NT2/D1 (cell line): ENCODE results near the gene PPFIA1.
"Not testable (repeated sequence)": the region's sequence is repeated elsewhere in the genome, so short reads cannot be mapped to it uniquely, and the experiment has no call there.

Source experiments
- DNase-seq: peaks from one replicate; pipeline ENCODE4 v3.0.0-alpha.2; 2011; ENCODE audit warnings: low read depth, low spot score
- H3K27me3 ChIP-seq: 2 replicates; pipeline ENCODE4 v1.6.0; 2011; ENCODE audit warnings: mild to moderate bottlenecking; ENCODE audit not compliant: insufficient read length, insufficient read depth
- H3K36me3 ChIP-seq: 2 replicates; pipeline ENCODE4 v1.6.1; 2011; ENCODE audit warnings: mild to moderate bottlenecking, low read length, mixed read lengths; ENCODE audit not compliant: insufficient read depth, insufficient read length
- H3K4me1 ChIP-seq: 2 replicates; pipeline ENCODE4 v1.5.1; 2011; ENCODE audit not compliant: insufficient read depth, insufficient read length
- H3K4me3 ChIP-seq: 2 replicates; pipeline ENCODE4 v1.5.1; 2011; ENCODE audit warnings: low read depth; ENCODE audit not compliant: insufficient read length
- H3K9ac ChIP-seq: 2 replicates; pipeline ENCODE4 v1.6.0; 2011; ENCODE audit warnings: low read depth; ENCODE audit not compliant: insufficient read length
- H3K9me3 ChIP-seq: 2 replicates; pipeline ENCODE4 v1.5.1; 2011; ENCODE audit warnings: mild to moderate bottlenecking, low read length; ENCODE audit not compliant: insufficient read depth
- SUZ12 ChIP-seq: IDR thresholded peaks from 2 replicates; pipeline ENCODE4 v1.6.1; 2011; ENCODE audit not compliant: insufficient read length, insufficient read depth; ENCODE audit errors: extremely low read depth
- YY1 ChIP-seq: IDR thresholded peaks from 2 replicates; pipeline ENCODE4 v1.6.1; 2011; ENCODE audit not compliant: insufficient read length, insufficient read depth
- ZNF274 ChIP-seq: IDR thresholded peaks from 2 replicates; pipeline ENCODE4 v1.6.1; 2011; ENCODE audit warnings: mild to moderate bottlenecking, low read depth, low read length

Gene PPFIA1

DNA sequence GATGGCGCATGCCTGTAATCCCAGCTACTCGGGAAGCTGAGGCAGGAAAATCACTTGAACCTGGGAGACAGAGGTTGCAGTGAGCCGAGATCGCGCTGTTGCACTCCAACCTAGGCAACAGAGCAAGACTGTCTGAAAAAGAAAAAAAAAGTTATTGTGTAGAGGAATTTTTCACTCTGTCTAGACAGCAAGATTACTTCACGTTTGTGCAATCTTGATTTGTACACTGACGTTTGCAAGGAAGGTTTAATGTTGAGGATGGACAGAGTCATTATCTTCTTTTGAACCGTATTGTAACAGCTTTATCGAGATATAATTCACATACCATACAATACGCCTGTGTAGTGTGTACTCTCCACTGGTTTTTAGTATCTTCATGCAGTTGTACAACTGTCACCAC is 131.5 kb downstream of the PPFIA1 start:
- no peak for DNase-seq
- H3K27me3 ChIP-seq = no peaks in the 10 kb centered on the region
- peaks cover 43% of the 10 kb centered on the region for H3K36me3 ChIP-seq
- H3K9me3 ChIP-seq = no peaks in the 10 kb centered on the region
- no peak overlapping the region for H3K9ac ChIP-seq
- TF ChIP-seq YY1 (no peak), ZNF274 (no peak), SUZ12 (no peak)
- no peak overlapping the region for H3K4me3 ChIP-seq
- H3K4me1 ChIP-seq = peaks cover 8% of the 10 kb centered on the region

GRCh38 chr11:70402685-70403084 is 132.2 kb downstream of the PPFIA1 start:
- Histone ChIP-seq H3K36me3 (peaks cover 50% of the 10 kb centered on the region), H3K27me3 (no peaks in the 10 kb centered on the region), H3K4me3 (no peak overlapping the region), H3K9ac (no peak overlapping the region), H3K4me1 (peaks cover 8% of the 10 kb centered on the region), H3K9me3 (no peaks in the 10 kb centered on the region)
- TF ChIP-seq SUZ12 = no peak
- no peak for TF ChIP-seq YY1
- no peak for TF ChIP-seq ZNF274
- no peak for DNase-seq

DNA sequence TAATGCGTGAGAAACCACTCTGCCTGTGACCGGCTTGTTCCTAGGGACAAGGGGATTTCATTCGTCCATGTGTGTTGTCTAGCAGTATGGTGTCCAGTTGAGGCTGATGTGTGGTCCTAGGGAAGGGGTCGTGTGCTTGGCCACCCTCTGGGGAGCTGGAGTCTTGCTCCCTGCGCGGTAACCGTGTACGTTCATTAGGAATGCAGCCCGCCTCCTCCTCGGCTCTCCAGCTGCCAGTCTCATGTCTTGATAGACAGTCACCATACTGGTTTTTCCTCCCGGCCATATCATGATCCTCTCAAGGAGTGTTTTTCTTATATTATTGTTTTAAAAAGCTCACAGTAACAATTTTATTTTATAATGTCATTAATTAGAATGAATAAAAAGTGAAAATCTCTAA is 133.8 kb downstream of the PPFIA1 start:
- Histone ChIP-seq H3K36me3 (peaks cover 64% of the 10 kb centered on the region), H3K9me3 (no peaks in the 10 kb centered on the region), H3K9ac (no peak overlapping the region), H3K4me3 (no peak overlapping the region), H3K4me1 (peaks cover 8% of the 10 kb centered on the region), H3K27me3 (no peaks in the 10 kb centered on the region)
- DNase-seq = no peak
- TF ChIP-seq YY1 (no peak), ZNF274 (no peak), SUZ12 (no peak)

- DNase-seq = no peak
- Histone ChIP-seq H3K4me3 (no peak overlapping the region), H3K9ac (no peak overlapping the region), H3K4me1 (peaks cover under 1% of the 10 kb centered on the region), H3K9me3 (no peaks in the 10 kb centered on the region), H3K27me3 (no peaks in the 10 kb centered on the region), H3K36me3 (peaks cover 70% of the 10 kb centered on the region)
- TF ChIP-seq ZNF274 (no peak), YY1 (no peak), SUZ12 (no peak)
Observed at GRCh38 chr11:70405679-70406395, 135.3 kb downstream of the PPFIA1 start.

GRCh38 chr11:70407121-70407520 is 136.6 kb downstream of the PPFIA1 start:
- H3K9me3 ChIP-seq = no peaks in the 10 kb centered on the region
- no peak overlapping the region for H3K4me3 ChIP-seq
- H3K27me3 ChIP-seq = no peaks in the 10 kb centered on the region
- no peak overlapping the region for H3K9ac ChIP-seq
- no peak for DNase-seq
- peaks cover 81% of the 10 kb centered on the region for H3K36me3 ChIP-seq
- no peaks in the 10 kb centered on the region for H3K4me1 ChIP-seq
- no peak for TF ChIP-seq YY1
- TF ChIP-seq ZNF274 = no peak
- TF ChIP-seq SUZ12 = no peak

GRCh38 chr11:70407814-70408213 is 137.3 kb downstream of the PPFIA1 start:
- Histone ChIP-seq H3K27me3 (no peaks in the 10 kb centered on the region), H3K4me3 (no peak overlapping the region)

GRCh38 chr11:70408326-70408725 is 137.8 kb downstream of the PPFIA1 start:
- not testable (repeated sequence) for H3K9ac ChIP-seq, H3K4me1 ChIP-seq, H3K4me3 ChIP-seq, DNase-seq, H3K9me3 ChIP-seq, H3K27me3 ChIP-seq
- H3K36me3 ChIP-seq = peaks cover 88% of the 10 kb centered on the region

More at GRCh38 chr11:70407814-70408213, 137.3 kb downstream of the PPFIA1 start:
- no peak for TF ChIP-seq SUZ12
- Histone ChIP-seq H3K9me3 (no peaks in the 10 kb centered on the region), H3K9ac (no peak overlapping the region), H3K36me3 (peaks cover 86% of the 10 kb centered on the region), H3K4me1 (no peaks in the 10 kb centered on the region)
- DNase-seq = no peak
